Keratinocyte (primary cell): ENCODE results near the gene ADAMTS2. TPM values are rescaled to one million over a fixed set of nuclear protein-coding genes. Genes with fewer than 3 reads are reported as not detected.

Experiments used
- DNase-seq: peaks from one replicate; pipeline ENCODE4 v3.0.0-alpha.2; 2011; ENCODE audit warnings: low read depth, missing footprints, low spot score
- FAIRE-seq: peaks from 2 replicates; lab custom pipeline; 2011; peaks lifted over from hg19 to GRCh38; lab: Jason Lieb, UNC
- H2AFZ ChIP-seq: 2 replicates; pipeline ENCODE4 v1.6.0; 2012; ENCODE audit warnings: low read length, control low read depth, inconsistent platforms; ENCODE audit not compliant: control insufficient read depth
- H3K27ac ChIP-seq: 2 replicates; pipeline ENCODE4 v1.5.1; 2011; ENCODE audit warnings: low read length; ENCODE audit not compliant: control insufficient read depth, insufficient read depth
- H3K27me3 ChIP-seq: 3 replicates; pipeline ENCODE4 v1.6.0; 2011; ENCODE audit warnings: low read length; ENCODE audit not compliant: control insufficient read depth, insufficient read depth; ENCODE audit errors: extremely low read depth
- H3K36me3 ChIP-seq, 2 experiments: 2 replicates in 1 of 2; 3 replicates in 1 of 2; pipeline ENCODE4 v1.5.1; 2011; ENCODE audit warnings: low read length in 2 of 2, mild to moderate bottlenecking in 1 of 2; ENCODE audit not compliant: control insufficient read depth in 2 of 2, insufficient read depth in 2 of 2; ENCODE audit errors: extremely low read depth in 1 of 2
- H3K4me1 ChIP-seq: 3 replicates; pipeline ENCODE4 v1.5.1; 2011; ENCODE audit warnings: low read length; ENCODE audit not compliant: control insufficient read depth, insufficient read depth; ENCODE audit errors: extremely low read depth
- H3K4me2 ChIP-seq: 3 replicates; pipeline ENCODE4 v1.6.0; 2011; ENCODE audit warnings: low read depth, low read length; ENCODE audit not compliant: control insufficient read depth, insufficient read depth; ENCODE audit errors: extremely low read depth
- H3K4me3 ChIP-seq, 3 experiments: fragments of 200-600 bp in 1 of 3; sonication (generic) in 1 of 3; 2 replicates in 2 of 3; 3 replicates in 1 of 3; pipeline ENCODE4 v1.5.1; 2011 to 2016; ENCODE audit warnings: low read length in 3 of 3, mild to moderate bottlenecking in 3 of 3, control low read depth in 2 of 3, inconsistent platforms in 1 of 3, low read depth in 1 of 3, mixed read lengths in 1 of 3, mixed run types in 1 of 3, moderate library complexity in 1 of 3; ENCODE audit not compliant: control insufficient read depth in 2 of 3, insufficient read depth in 2 of 3; ENCODE audit errors: extremely low read depth in 1 of 3
- H3K79me2 ChIP-seq: 2 replicates; pipeline ENCODE4 v1.6.0; 2012; ENCODE audit warnings: low read length; ENCODE audit not compliant: control insufficient read depth, insufficient read depth
- H3K9ac ChIP-seq: 3 replicates; pipeline ENCODE4 v1.6.0; 2011; ENCODE audit warnings: low read length; ENCODE audit not compliant: control insufficient read depth, insufficient read depth; ENCODE audit errors: extremely low read depth
- H3K9me1 ChIP-seq: 3 replicates; pipeline ENCODE4 v1.6.0; 2011; ENCODE audit warnings: low read length; ENCODE audit not compliant: control insufficient read depth, insufficient read depth; ENCODE audit errors: extremely low read depth
- H3K9me3 ChIP-seq: 2 replicates; pipeline ENCODE4 v1.5.1; 2012; ENCODE audit warnings: low read depth, low read length; ENCODE audit not compliant: control insufficient read depth
- H4K20me1 ChIP-seq: 3 replicates; pipeline ENCODE4 v1.6.0; 2011; ENCODE audit warnings: low read length; ENCODE audit not compliant: control insufficient read depth, insufficient read depth; ENCODE audit errors: extremely low read depth
- EZH2 ChIP-seq: IDR thresholded peaks from one replicate; pipeline ENCODE4 v1.6.1; 2012; ENCODE audit warnings: inconsistent platforms, mild to moderate bottlenecking, low read length, moderate library complexity
- dilution Hi-C: fragments of 300-500 bp; cut with MboI; formaldehyde crosslinking; loops from one replicate; pipeline ENCODE4 v1.7.0; 2020; ENCODE audit warnings: low sequenced_read_pairs; ENCODE audit not compliant: extremely low pct_ligation_motif_present
- polyA plus RNA-seq, 5 experiments: library from polyadenylated mRNA; depleted of rRNA in 3 of 5; stranded (reverse) in 3 of 5; stranded (forward) in 1 of 5; unstranded in 1 of 5; fragments of >200 nt; gene quantifications; 1 replicate in 1 of 5; 2 replicates in 3 of 5; 3 replicates in 1 of 5; pipeline versions ENCODE4 v1.2.1 to v1.2.3, GENCODE V29; 2011 to 2012; ENCODE audit warnings: missing spikeins in 2 of 5, low read depth in 1 of 5, low replicate concordance in 1 of 5
- TF ChIP-seq, protein P1 (sequence below), 3 experiments: IDR thresholded peaks in 1 of 3; conservative IDR thresholded peaks in 1 of 3; optimal IDR thresholded peaks in 1 of 3; 2 replicates in 2 of 3; 3 replicates in 1 of 3; pipeline versions ENCODE3 to v1.5.1; 2011; ENCODE audit warnings: low read length in 3 of 3, mild to moderate bottlenecking in 3 of 3, moderate library complexity in 2 of 3, control low read depth in 1 of 3, inconsistent platforms in 1 of 3; ENCODE audit not compliant: insufficient read depth in 2 of 3; ENCODE audit errors: extremely low read depth in 1 of 3

ADAMTS2 gene
- polyA plus RNA-seq, 1 donor (not counting 4 experiments of a cell fraction or from before 2014, with no cell fraction given): not detected

DNA sequence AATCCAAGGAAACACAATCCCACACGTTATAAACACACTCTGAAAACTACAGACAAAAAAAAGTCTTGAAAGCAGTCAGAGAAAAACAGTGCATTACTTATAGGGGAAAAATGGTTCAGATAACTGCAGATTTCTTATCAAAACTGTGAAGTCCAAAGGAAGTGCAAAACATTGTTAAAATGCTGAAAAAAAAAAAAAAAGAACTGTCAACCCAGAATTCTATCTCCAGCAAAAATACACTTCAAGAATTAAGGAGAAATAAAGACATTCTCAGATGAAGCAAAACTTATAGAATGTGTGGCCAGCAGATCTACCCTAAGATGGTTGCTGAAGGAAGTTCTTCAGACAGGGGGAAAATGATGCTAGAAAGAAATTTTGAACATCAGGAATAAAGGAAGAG, 40.4 kb downstream of the ADAMTS2 start:
- FAIRE-seq: no peak
- Histone ChIP-seq H3K4me3 (no peak overlapping the region), H3K79me2 (no peaks in the 10 kb centered on the region), H3K27ac (no peak overlapping the region), H3K4me1 (no peaks in the 10 kb centered on the region), H3K9me3 (peaks cover 2% of the 10 kb centered on the region), H3K9me1 (no peaks in the 10 kb centered on the region), H3K4me2 (no peak overlapping the region), H3K36me3 (no peaks in the 10 kb centered on the region), H3K27me3 (no peaks in the 10 kb centered on the region), H2AFZ (no peak overlapping the region), H3K9ac (no peak overlapping the region), H4K20me1 (no peaks in the 10 kb centered on the region)
- TF ChIP-seq EZH2: no peak
- TF ChIP-seq, protein P1, sequence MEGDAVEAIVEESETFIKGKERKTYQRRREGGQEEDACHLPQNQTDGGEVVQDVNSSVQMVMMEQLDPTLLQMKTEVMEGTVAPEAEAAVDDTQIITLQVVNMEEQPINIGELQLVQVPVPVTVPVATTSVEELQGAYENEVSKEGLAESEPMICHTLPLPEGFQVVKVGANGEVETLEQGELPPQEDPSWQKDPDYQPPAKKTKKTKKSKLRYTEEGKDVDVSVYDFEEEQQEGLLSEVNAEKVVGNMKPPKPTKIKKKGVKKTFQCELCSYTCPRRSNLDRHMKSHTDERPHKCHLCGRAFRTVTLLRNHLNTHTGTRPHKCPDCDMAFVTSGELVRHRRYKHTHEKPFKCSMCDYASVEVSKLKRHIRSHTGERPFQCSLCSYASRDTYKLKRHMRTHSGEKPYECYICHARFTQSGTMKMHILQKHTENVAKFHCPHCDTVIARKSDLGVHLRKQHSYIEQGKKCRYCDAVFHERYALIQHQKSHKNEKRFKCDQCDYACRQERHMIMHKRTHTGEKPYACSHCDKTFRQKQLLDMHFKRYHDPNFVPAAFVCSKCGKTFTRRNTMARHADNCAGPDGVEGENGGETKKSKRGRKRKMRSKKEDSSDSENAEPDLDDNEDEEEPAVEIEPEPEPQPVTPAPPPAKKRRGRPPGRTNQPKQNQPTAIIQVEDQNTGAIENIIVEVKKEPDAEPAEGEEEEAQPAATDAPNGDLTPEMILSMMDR (optimal IDR thresholded peaks at IDR 0.05 in 1 of 3, IDR thresholded peaks at IDR 0.05 in 1 of 3, conservative IDR thresholded peaks at IDR 0.05 in 1 of 3; ENCODE audit: extremely low read depth in 1 of 3, insufficient read depth in 2 of 3, low read length in 3 of 3): no peak
- dilution Hi-C loops: no loop called here
- DNase-seq: no peak

DNA sequence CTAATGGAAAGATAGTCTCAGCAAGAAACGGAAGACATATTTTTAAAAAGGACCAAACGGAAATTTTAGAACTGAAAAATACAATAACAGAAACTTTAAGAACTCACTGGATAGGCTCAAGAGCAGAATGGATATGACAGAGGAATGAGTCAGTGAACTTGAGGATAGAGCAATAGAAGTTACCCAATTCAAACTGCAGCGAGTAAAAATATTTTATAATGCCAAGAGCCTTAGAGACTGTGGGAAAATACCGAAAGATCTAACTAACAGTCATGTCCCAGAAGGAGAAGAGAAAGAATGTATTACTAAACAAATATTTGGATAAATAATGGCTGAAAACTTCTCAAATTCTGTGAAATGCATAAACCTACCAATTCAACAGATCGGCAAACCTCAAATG, 40.8 kb downstream of the ADAMTS2 start:
- Histone ChIP-seq H3K36me3 (no peaks in the 10 kb centered on the region), H3K9me3 (peaks cover 2% of the 10 kb centered on the region), H3K4me2 (no peak overlapping the region), H3K79me2 (no peaks in the 10 kb centered on the region), H3K4me1 (no peaks in the 10 kb centered on the region), H3K27me3 (no peaks in the 10 kb centered on the region), H2AFZ (no peak overlapping the region), H3K4me3 (no peak overlapping the region), H3K27ac (no peak overlapping the region), H4K20me1 (no peaks in the 10 kb centered on the region), H3K9me1 (no peaks in the 10 kb centered on the region), H3K9ac (no peak overlapping the region)
- DNase-seq (no peak), FAIRE-seq (no peak)
- no peak for TF ChIP-seq EZH2
- TF ChIP-seq, protein P1 (optimal IDR thresholded peaks at IDR 0.05 in 1 of 3, IDR thresholded peaks at IDR 0.05 in 1 of 3, conservative IDR thresholded peaks at IDR 0.05 in 1 of 3; ENCODE audit: extremely low read depth in 1 of 3, insufficient read depth in 2 of 3, low read length in 3 of 3): no peak
- dilution Hi-C loops: no loop called here
